ENCODE data around the gene OR2T4. TPM values are rescaled to one million over a fixed set of nuclear protein-coding genes. Genes with fewer than 3 reads are reported as not detected.

OR2T4 gene
- total RNA-seq, 1 experiment from 2014 or later = not detected

DNA sequence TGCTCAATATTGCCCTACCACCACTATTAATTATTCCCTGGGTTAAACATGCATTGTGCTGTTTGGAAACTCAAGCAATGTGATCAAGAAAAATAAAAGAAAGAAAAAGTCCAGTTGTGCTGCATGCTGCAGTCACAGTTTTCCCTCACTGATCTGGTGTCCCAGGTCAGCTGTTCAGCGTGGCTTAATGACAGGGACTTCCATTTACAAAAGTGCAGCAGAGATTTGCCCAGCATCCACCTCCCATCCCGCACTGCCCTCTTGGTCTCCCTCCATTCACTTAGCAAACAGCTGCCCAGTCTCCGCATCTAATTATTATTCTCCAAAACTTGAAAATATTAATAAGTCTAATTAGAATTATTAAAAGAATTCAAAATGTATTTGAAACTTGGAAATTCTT, 2.0 kb upstream of the OR2T4 start:
- Histone ChIP-seq H3K4me3 (replicated peaks in 1 of 2; ENCODE audit: low read depth in 1 of 2, low read length in 2 of 2) (no peak overlapping the region), H3K27ac (ENCODE audit: low read depth, low read length) (no peak overlapping the region), H3K9me3 (ENCODE audit: control insufficient read depth in 1 of 2, insufficient read depth in 1 of 2, low read depth in 1 of 2, low read length in 2 of 2) (peaks cover 4 to 5% of the 10 kb centered on the region in 2 experiments; a peak in 2 of 4 replicates), H3K4me2 (ENCODE audit: low read length) (no peak overlapping the region), H4K20me1 (ENCODE audit: insufficient read depth) (no peaks in the 10 kb centered on the region), H2AFZ (ENCODE audit: low read depth, low read length, poor library complexity, severe bottlenecking) (no peak overlapping the region), H3K9ac (ENCODE audit: low read length) (no peak overlapping the region), H3K79me2 (ENCODE audit: insufficient read depth, low read length) (no peaks in the 10 kb centered on the region), H3K9me2 (ENCODE audit: insufficient read depth) (no peaks in the 10 kb centered on the region), H3K27me3 (ENCODE audit: insufficient read depth, low read length) (no peaks in the 10 kb centered on the region), H3K4me1 (ENCODE audit: control insufficient read depth in 1 of 2, insufficient read depth in 2 of 2, low read length in 2 of 2) (no peaks in the 10 kb centered on the region), H3K36me3 (ENCODE audit: control insufficient read depth in 1 of 2, insufficient read depth in 2 of 2, low read length in 2 of 2) (no peaks in the 10 kb centered on the region)
- POLR2A ChIA-PET = no interaction called here
- intact Hi-C loops (cut with micrococcal nuclease) = no loop called here
- no peak for TF ChIP-seq FOSL1 (IDR thresholded peaks at IDR 0.05; ENCODE audit: low read depth)
- TF ChIP-seq SP1 (IDR thresholded peaks at IDR 0.05; ENCODE audit: low read depth) = no peak
- no peak for TF ChIP-seq SRF (IDR thresholded peaks at IDR 0.05; ENCODE audit: low read depth)
- no peak for TF ChIP-seq YY1 (IDR thresholded peaks at IDR 0.05; ENCODE audit: extremely low read depth, insufficient replicate concordance, low read depth, low read length)
- TF ChIP-seq SIN3A (IDR thresholded peaks at IDR 0.05; ENCODE audit: low read depth) = no peak
- TF ChIP-seq CBX3 (IDR thresholded peaks at IDR 0.05; ENCODE audit: low read depth) = no peak
- TF ChIP-seq, protein P1, sequence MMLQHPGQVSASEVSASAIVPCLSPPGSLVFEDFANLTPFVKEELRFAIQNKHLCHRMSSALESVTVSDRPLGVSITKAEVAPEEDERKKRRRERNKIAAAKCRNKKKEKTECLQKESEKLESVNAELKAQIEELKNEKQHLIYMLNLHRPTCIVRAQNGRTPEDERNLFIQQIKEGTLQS (IDR thresholded peaks at IDR 0.05) = no peak
- no peak for TF ChIP-seq RAD21 (IDR thresholded peaks at IDR 0.05; ENCODE audit: low read depth)
- TF ChIP-seq ZFX (IDR thresholded peaks at IDR 0.05) = no peak
- CTCF ChIA-PET = no interaction called here
- no TSS peak for BruUV-seq (replicated peaks)
- no peak for ATAC-seq
- RAD21 ChIA-PET (ENCODE audit: low non-redundant PET in 1 of 2, low total read pairs in 2 of 2, uncharacterized antibody in 2 of 2, unreplicated experiment in 2 of 2) = no interaction called here
- DNase-seq (ENCODE audit: low read depth, low spot score) = no peak

DNA sequence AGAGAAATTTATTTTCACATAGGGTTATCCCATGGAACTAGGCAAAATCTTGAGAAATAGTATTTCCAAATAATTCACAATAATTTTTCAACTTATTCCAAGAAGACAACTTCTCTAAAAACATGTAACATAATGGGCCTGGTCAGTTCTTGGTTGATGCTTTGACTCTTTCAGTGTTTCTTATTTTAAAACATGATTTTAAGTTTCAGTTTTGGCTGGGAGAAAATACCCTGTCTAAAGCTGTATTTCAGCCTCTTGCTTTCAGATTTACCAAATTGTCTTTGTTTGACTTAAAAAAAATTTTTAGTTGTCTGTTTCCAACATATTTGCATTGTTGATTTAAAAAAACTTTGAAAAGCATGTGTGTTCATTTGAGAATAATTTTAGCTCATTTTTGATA, 5.1 kb downstream of the OR2T4 start:
- TF ChIP-seq EZH2phosphoT487 (IDR thresholded peaks at IDR 0.05; ENCODE audit: borderline replicate concordance) = no peak
- TF ChIP-seq, protein P2, sequence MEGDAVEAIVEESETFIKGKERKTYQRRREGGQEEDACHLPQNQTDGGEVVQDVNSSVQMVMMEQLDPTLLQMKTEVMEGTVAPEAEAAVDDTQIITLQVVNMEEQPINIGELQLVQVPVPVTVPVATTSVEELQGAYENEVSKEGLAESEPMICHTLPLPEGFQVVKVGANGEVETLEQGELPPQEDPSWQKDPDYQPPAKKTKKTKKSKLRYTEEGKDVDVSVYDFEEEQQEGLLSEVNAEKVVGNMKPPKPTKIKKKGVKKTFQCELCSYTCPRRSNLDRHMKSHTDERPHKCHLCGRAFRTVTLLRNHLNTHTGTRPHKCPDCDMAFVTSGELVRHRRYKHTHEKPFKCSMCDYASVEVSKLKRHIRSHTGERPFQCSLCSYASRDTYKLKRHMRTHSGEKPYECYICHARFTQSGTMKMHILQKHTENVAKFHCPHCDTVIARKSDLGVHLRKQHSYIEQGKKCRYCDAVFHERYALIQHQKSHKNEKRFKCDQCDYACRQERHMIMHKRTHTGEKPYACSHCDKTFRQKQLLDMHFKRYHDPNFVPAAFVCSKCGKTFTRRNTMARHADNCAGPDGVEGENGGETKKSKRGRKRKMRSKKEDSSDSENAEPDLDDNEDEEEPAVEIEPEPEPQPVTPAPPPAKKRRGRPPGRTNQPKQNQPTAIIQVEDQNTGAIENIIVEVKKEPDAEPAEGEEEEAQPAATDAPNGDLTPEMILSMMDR (IDR thresholded peaks at IDR 0.05 in 2 of 3, conservative IDR thresholded peaks at IDR 0.05 in 1 of 3; ENCODE audit: borderline replicate concordance in 1 of 3, insufficient read depth in 1 of 3, low read depth in 2 of 3, low read length in 2 of 3) = no peak
- TF ChIP-seq EZH2 (IDR thresholded peaks at IDR 0.05) = no peak
- no peak for TF ChIP-seq RAD21 (IDR thresholded peaks at IDR 0.05; ENCODE audit: low read depth)
- TF ChIP-seq ZNF274 (IDR thresholded peaks at IDR 0.05; ENCODE audit: low read depth, low read length) = no peak
- TF ChIP-seq, protein P1 (IDR thresholded peaks at IDR 0.05) = no peak
- TF ChIP-seq ELF1 (IDR thresholded peaks at IDR 0.05; ENCODE audit: borderline replicate concordance, low read depth) = no peak
- TF ChIP-seq CEBPB (IDR thresholded peaks at IDR 0.05; ENCODE audit: low read depth) = no peak
- TF ChIP-seq, protein P3, sequence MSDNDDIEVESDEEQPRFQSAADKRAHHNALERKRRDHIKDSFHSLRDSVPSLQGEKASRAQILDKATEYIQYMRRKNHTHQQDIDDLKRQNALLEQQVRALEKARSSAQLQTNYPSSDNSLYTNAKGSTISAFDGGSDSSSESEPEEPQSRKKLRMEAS (IDR thresholded peaks at IDR 0.05) = no peak
- no peak for TF ChIP-seq EGR1 (IDR thresholded peaks at IDR 0.05; ENCODE audit: low read depth)
- TF ChIP-seq, protein P4, sequence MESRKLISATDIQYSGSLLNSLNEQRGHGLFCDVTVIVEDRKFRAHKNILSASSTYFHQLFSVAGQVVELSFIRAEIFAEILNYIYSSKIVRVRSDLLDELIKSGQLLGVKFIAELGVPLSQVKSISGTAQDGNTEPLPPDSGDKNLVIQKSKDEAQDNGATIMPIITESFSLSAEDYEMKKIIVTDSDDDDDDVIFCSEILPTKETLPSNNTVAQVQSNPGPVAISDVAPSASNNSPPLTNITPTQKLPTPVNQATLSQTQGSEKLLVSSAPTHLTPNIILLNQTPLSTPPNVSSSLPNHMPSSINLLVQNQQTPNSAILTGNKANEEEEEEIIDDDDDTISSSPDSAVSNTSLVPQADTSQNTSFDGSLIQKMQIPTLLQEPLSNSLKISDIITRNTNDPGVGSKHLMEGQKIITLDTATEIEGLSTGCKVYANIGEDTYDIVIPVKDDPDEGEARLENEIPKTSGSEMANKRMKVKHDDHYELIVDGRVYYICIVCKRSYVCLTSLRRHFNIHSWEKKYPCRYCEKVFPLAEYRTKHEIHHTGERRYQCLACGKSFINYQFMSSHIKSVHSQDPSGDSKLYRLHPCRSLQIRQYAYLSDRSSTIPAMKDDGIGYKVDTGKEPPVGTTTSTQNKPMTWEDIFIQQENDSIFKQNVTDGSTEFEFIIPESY (IDR thresholded peaks at IDR 0.05; ENCODE audit: extremely low read depth, insufficient replicate concordance, low read length) = no peak
- TF ChIP-seq SIN3A (IDR thresholded peaks at IDR 0.05; ENCODE audit: low read depth) = no peak
- TF ChIP-seq CBX3 (IDR thresholded peaks at IDR 0.05; ENCODE audit: low read depth) = no peak
- TF ChIP-seq JUND (IDR thresholded peaks at IDR 0.05) = no peak

More for the DNA sequence above, 5.1 kb downstream of the OR2T4 start:
- DNase-seq (ENCODE audit: low read depth, low spot score) (no peak), ATAC-seq (no peak)
- RAD21 ChIA-PET (ENCODE audit: low non-redundant PET in 1 of 2, low total read pairs in 2 of 2, uncharacterized antibody in 2 of 2, unreplicated experiment in 2 of 2) = no interaction called here
- Histone ChIP-seq H3K9me3 (ENCODE audit: control insufficient read depth in 1 of 2, insufficient read depth in 1 of 2, low read depth in 1 of 2, low read length in 2 of 2) (peaks cover 8 to 18% of the 10 kb centered on the region in 2 experiments; a peak in 2 of 4 replicates), H3K36me3 (ENCODE audit: control insufficient read depth in 1 of 2, insufficient read depth in 2 of 2, low read length in 2 of 2) (no peaks in the 10 kb centered on the region), H4K20me1 (ENCODE audit: insufficient read depth) (no peaks in the 10 kb centered on the region), H3K4me2 (ENCODE audit: low read length) (no peak overlapping the region), H3K4me3 (replicated peaks in 1 of 2; ENCODE audit: low read depth in 1 of 2, low read length in 2 of 2) (no peak overlapping the region), H3K27ac (ENCODE audit: low read depth, low read length) (no peak overlapping the region), H3K9me2 (ENCODE audit: insufficient read depth) (no peaks in the 10 kb centered on the region), H3K27me3 (ENCODE audit: insufficient read depth, low read length) (no peaks in the 10 kb centered on the region), H3K9ac (ENCODE audit: low read length) (no peak overlapping the region), H3K4me1 (ENCODE audit: control insufficient read depth in 1 of 2, insufficient read depth in 2 of 2, low read length in 2 of 2) (no peaks in the 10 kb centered on the region), H3K79me2 (ENCODE audit: insufficient read depth, low read length) (no peaks in the 10 kb centered on the region), H2AFZ (ENCODE audit: low read depth, low read length, poor library complexity, severe bottlenecking) (no peak overlapping the region)
- no TSS peak for BruUV-seq (replicated peaks)
- CTCF ChIA-PET = no interaction called here
- intact Hi-C loops (cut with micrococcal nuclease) = no loop called here
- POLR2A ChIA-PET = no interaction called here

Data from HCT116 (cell line).